ENCODE data around the gene GNB1.

The GNB1 gene

GRCh38 chr1:1914971-1915692 lies 24.2 kb upstream of the GNB1 start, which contains the start of gene CALML6:
TSS of gene CALML6 (plus strand) at chr1:1915260. CDS start at chr1:1915281, 21 bp downstream.
- no peak within 1 kb of the TSS for H3K9ac ChIP-seq (ENCODE audit: low read depth, low read length)
- no peaks in the 10 kb centered on the region for H3K36me3 ChIP-seq (ENCODE audit: insufficient read depth, low read depth, low read length)
- H3K4me1 ChIP-seq (ENCODE audit: insufficient read depth, low read length): peaks cover 3% of the 10 kb centered on the region; the same call in 1 of the 2 replicates
- H3K27me3 ChIP-seq (ENCODE audit: insufficient read depth, low read length): peaks cover 10% of the 10 kb centered on the region
- H3K27ac ChIP-seq (ENCODE audit: low read length): no peak within 1 kb of the TSS
- H3K9me3 ChIP-seq (ENCODE audit: insufficient read depth, low read depth, low read length): no peaks in the 10 kb centered on the region
- no peak within 1 kb of the TSS for H3K4me3 ChIP-seq (ENCODE audit: low read length)

- peaks cover 10% of the 10 kb centered on the region for H3K27me3 ChIP-seq (ENCODE audit: insufficient read depth, low read length)
- no peaks in the 10 kb centered on the region for H3K36me3 ChIP-seq (ENCODE audit: insufficient read depth, low read depth, low read length)
- H3K4me3 ChIP-seq (ENCODE audit: low read length): no peak overlapping the region
- no peaks in the 10 kb centered on the region for H3K9me3 ChIP-seq (ENCODE audit: insufficient read depth, low read depth, low read length)
- no peak overlapping the region for H3K27ac ChIP-seq (ENCODE audit: low read length)
- no peak overlapping the region for H3K9ac ChIP-seq (ENCODE audit: low read depth, low read length)
- H3K4me1 ChIP-seq (ENCODE audit: insufficient read depth, low read length): peaks cover 3% of the 10 kb centered on the region; the same call in 1 of the 2 replicates
These were observed 23.4 kb upstream of the GNB1 start for GRCh38 chr1:1914101-1914970.

GRCh38 chr1:1911350-1912041 lies 20.6 kb upstream of the GNB1 start:
- Histone ChIP-seq H3K4me3 (ENCODE audit: low read length) (no peak overlapping the region), H3K36me3 (ENCODE audit: insufficient read depth, low read depth, low read length) (no peaks in the 10 kb centered on the region), H3K9ac (ENCODE audit: low read depth, low read length) (no peak overlapping the region), H3K27ac (ENCODE audit: low read length) (no peak overlapping the region), H3K4me1 (ENCODE audit: insufficient read depth, low read length) (peaks cover 3% of the 10 kb centered on the region; the same call in 1 of the 2 replicates), H3K27me3 (ENCODE audit: insufficient read depth, low read length) (peaks cover 3% of the 10 kb centered on the region; the same call in 1 of the 2 replicates), H3K9me3 (ENCODE audit: insufficient read depth, low read depth, low read length) (no peaks in the 10 kb centered on the region)

GRCh38 chr1:1910651-1911331 lies 19.9 kb upstream of the GNB1 start:
- no peaks in the 10 kb centered on the region for H3K36me3 ChIP-seq (ENCODE audit: insufficient read depth, low read depth, low read length)
- no peak overlapping the region for H3K27ac ChIP-seq (ENCODE audit: low read length)
- H3K9me3 ChIP-seq (ENCODE audit: insufficient read depth, low read depth, low read length): no peaks in the 10 kb centered on the region
- H3K4me1 ChIP-seq (ENCODE audit: insufficient read depth, low read length): peaks cover 3% of the 10 kb centered on the region; the same call in 1 of the 2 replicates
- H3K27me3 ChIP-seq (ENCODE audit: insufficient read depth, low read length): peaks cover 3% of the 10 kb centered on the region; the same call in 1 of the 2 replicates
- no peak overlapping the region; the same call in 1 of the 2 replicates for H3K9ac ChIP-seq (ENCODE audit: low read depth, low read length)
- no peak overlapping the region for H3K4me3 ChIP-seq (ENCODE audit: low read length)

GRCh38 chr1:1910033-1910465 lies 19.2 kb upstream of the GNB1 start:
- Histone ChIP-seq H3K9me3 (ENCODE audit: insufficient read depth, low read depth, low read length) (no peaks in the 10 kb centered on the region), H3K27me3 (ENCODE audit: insufficient read depth, low read length) (peaks cover 3% of the 10 kb centered on the region; the same call in 1 of the 2 replicates), H3K36me3 (ENCODE audit: insufficient read depth, low read depth, low read length) (no peaks in the 10 kb centered on the region), H3K27ac (ENCODE audit: low read length) (no peak overlapping the region), H3K4me1 (ENCODE audit: insufficient read depth, low read length) (peaks cover 3% of the 10 kb centered on the region; the same call in 1 of the 2 replicates), H3K9ac (ENCODE audit: low read depth, low read length) (peak overlapping the region; percentile 72; the same call in 1 of the 2 replicates), H3K4me3 (ENCODE audit: low read length) (peak overlapping the region; percentile 64; the same call in 1 of the 2 replicates)

GRCh38 chr1:1908506-1908791 lies 17.6 kb upstream of the GNB1 start:
- Histone ChIP-seq H3K9me3 (ENCODE audit: insufficient read depth, low read depth, low read length) (no peaks in the 10 kb centered on the region), H3K27me3 (ENCODE audit: insufficient read depth, low read length) (peaks cover 3% of the 10 kb centered on the region; the same call in 1 of the 2 replicates), H3K4me1 (ENCODE audit: insufficient read depth, low read length) (peaks cover 3% of the 10 kb centered on the region; the same call in 1 of the 2 replicates), H3K4me3 (ENCODE audit: low read length) (peak overlapping the region; percentile 69), H3K27ac (ENCODE audit: low read length) (no peak overlapping the region), H3K36me3 (ENCODE audit: insufficient read depth, low read depth, low read length) (no peaks in the 10 kb centered on the region), H3K9ac (ENCODE audit: low read depth, low read length) (peak overlapping the region; percentile 61; the same call in 1 of the 2 replicates)

- Histone ChIP-seq H3K27ac (ENCODE audit: low read length) (no peak overlapping the region), H3K36me3 (ENCODE audit: insufficient read depth, low read depth, low read length) (no peaks in the 10 kb centered on the region), H3K4me3 (ENCODE audit: low read length) (no peak overlapping the region), H3K4me1 (ENCODE audit: insufficient read depth, low read length) (peaks cover 3% of the 10 kb centered on the region; the same call in 1 of the 2 replicates), H3K9ac (ENCODE audit: low read depth, low read length) (no peak overlapping the region), H3K27me3 (ENCODE audit: insufficient read depth, low read length) (peaks cover 3% of the 10 kb centered on the region; the same call in 1 of the 2 replicates), H3K9me3 (ENCODE audit: insufficient read depth, low read depth, low read length) (no peaks in the 10 kb centered on the region)
These were observed 16.3 kb upstream of the GNB1 start for GRCh38 chr1:1907098-1907736.

- no peak overlapping the region for H3K9ac ChIP-seq (ENCODE audit: low read depth, low read length)
- H3K4me3 ChIP-seq (ENCODE audit: low read length): no peak overlapping the region
These were observed 15.6 kb upstream of the GNB1 start for GRCh38 chr1:1906185-1907097.

GRCh38 chr1:1903224-1903623 lies 12.3 kb upstream of the GNB1 start:
- Histone ChIP-seq H3K36me3 (ENCODE audit: insufficient read depth, low read depth, low read length) (no peaks in the 10 kb centered on the region), H3K4me3 (ENCODE audit: low read length) (no peak overlapping the region), H3K9ac (ENCODE audit: low read depth, low read length) (no peak overlapping the region), H3K27me3 (ENCODE audit: insufficient read depth, low read length) (peaks cover 3% of the 10 kb centered on the region; the same call in 1 of the 2 replicates), H3K9me3 (ENCODE audit: insufficient read depth, low read depth, low read length) (no peaks in the 10 kb centered on the region), H3K27ac (ENCODE audit: low read length) (no peak overlapping the region), H3K4me1 (ENCODE audit: insufficient read depth, low read length) (no peaks in the 10 kb centered on the region)

More at GRCh38 chr1:1906185-1907097, 15.6 kb upstream of the GNB1 start:
- H3K9me3 ChIP-seq (ENCODE audit: insufficient read depth, low read depth, low read length): no peaks in the 10 kb centered on the region
- H3K27me3 ChIP-seq (ENCODE audit: insufficient read depth, low read length): peaks cover 3% of the 10 kb centered on the region; the same call in 1 of the 2 replicates
- peaks cover 3% of the 10 kb centered on the region; the same call in 1 of the 2 replicates for H3K4me1 ChIP-seq (ENCODE audit: insufficient read depth, low read length)
- H3K36me3 ChIP-seq (ENCODE audit: insufficient read depth, low read depth, low read length): no peaks in the 10 kb centered on the region
- H3K27ac ChIP-seq (ENCODE audit: low read length): no peak overlapping the region
